Endothelial cell (in vitro differentiated cells): ENCODE results near the gene MYO16. TPM values are rescaled to one million over a fixed set of nuclear protein-coding genes. Genes with fewer than 3 reads are reported as not detected.
A peak's percentile ranks its signal among the peaks of the same experiment; 100 is the strongest.
"Not testable (repeated sequence)": the region's sequence is repeated elsewhere in the genome, so short reads cannot be mapped to it uniquely, and the experiment has no call there.

Experiments used
- DNase-seq: peaks from one replicate; pipeline ENCODE4 v3.0.0; 2021; ENCODE audit warnings: low spot score
- H3K27ac Mint-ChIP-seq: one replicate; pipeline ENCODE4 v1.8.0; 2021; ENCODE audit warnings: mixed read lengths, inconsistent platforms; ENCODE audit not compliant: unreplicated experiment
- H3K27me3 Mint-ChIP-seq: one replicate; pipeline ENCODE4 v1.8.0; 2021; ENCODE audit warnings: mild to moderate bottlenecking, moderate library complexity, mixed read lengths, inconsistent platforms; ENCODE audit not compliant: unreplicated experiment
- H3K36me3 Mint-ChIP-seq: one replicate; pipeline ENCODE4 v1.8.0; 2021; ENCODE audit warnings: mild to moderate bottlenecking, low read depth, mixed read lengths, inconsistent platforms; ENCODE audit not compliant: unreplicated experiment
- H3K4me1 Mint-ChIP-seq: one replicate; pipeline ENCODE4 v1.8.0; 2021; ENCODE audit warnings: mild to moderate bottlenecking, mixed read lengths, inconsistent platforms; ENCODE audit not compliant: unreplicated experiment
- H3K4me3 Mint-ChIP-seq: one replicate; pipeline ENCODE4 v1.8.0; 2021; ENCODE audit warnings: mild to moderate bottlenecking, mixed read lengths, inconsistent platforms; ENCODE audit not compliant: unreplicated experiment
- H3K9me3 Mint-ChIP-seq: one replicate; pipeline ENCODE4 v1.8.0; 2021; ENCODE audit warnings: mixed read lengths, inconsistent platforms; ENCODE audit not compliant: unreplicated experiment
- total RNA-seq: library from RNA; stranded (reverse); fragmentation: NEBNext Ultra II Directional; extraction: Animal tissue kit (Norgen Biotek cat#: 25700); gene quantifications from one replicate; pipeline ENCODE4 v1.2.1, GENCODE V29; 2021; ENCODE audit not compliant: unreplicated experiment
- TF ChIP-seq, protein P1 (sequence below): fragments of 200-600 bp; sonication (generic); IDR thresholded peaks from one replicate; pipeline ENCODE4 v1.5.0; 2021; ENCODE audit warnings: antibody characterized with exemption; ENCODE audit not compliant: unreplicated experiment

MYO16 gene
- total RNA-seq, 1 donor from 2014 or later: 1.4 TPM

DNA sequence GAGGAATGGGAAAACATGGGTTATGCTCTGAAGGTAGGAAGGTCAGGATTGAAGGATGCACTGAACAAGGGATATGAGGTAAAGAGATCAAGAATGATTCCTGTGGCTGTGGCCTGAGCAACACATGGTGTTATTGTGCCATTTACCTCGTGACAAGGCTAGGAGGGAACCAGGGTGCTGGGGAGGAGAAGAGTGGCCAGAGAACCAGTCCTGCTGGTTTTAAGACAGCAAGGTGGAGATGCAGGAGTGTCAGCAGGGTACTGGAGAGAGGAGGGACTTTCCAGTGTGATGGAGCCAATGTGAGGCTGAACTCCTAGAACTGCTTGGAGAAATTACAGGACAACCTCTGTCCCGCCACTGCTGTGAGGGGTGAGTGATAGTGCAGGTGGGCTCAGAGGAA is 282.4 kb downstream of the MYO16 start:
- peaks cover 2% of the 10 kb centered on the region for H3K4me1 Mint-ChIP-seq
- H3K27ac Mint-ChIP-seq: no peak overlapping the region
- DNase-seq: no peak
- TF ChIP-seq, protein P1, sequence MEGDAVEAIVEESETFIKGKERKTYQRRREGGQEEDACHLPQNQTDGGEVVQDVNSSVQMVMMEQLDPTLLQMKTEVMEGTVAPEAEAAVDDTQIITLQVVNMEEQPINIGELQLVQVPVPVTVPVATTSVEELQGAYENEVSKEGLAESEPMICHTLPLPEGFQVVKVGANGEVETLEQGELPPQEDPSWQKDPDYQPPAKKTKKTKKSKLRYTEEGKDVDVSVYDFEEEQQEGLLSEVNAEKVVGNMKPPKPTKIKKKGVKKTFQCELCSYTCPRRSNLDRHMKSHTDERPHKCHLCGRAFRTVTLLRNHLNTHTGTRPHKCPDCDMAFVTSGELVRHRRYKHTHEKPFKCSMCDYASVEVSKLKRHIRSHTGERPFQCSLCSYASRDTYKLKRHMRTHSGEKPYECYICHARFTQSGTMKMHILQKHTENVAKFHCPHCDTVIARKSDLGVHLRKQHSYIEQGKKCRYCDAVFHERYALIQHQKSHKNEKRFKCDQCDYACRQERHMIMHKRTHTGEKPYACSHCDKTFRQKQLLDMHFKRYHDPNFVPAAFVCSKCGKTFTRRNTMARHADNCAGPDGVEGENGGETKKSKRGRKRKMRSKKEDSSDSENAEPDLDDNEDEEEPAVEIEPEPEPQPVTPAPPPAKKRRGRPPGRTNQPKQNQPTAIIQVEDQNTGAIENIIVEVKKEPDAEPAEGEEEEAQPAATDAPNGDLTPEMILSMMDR: no peak
- no peak overlapping the region for H3K4me3 Mint-ChIP-seq
- no peaks in the 10 kb centered on the region for H3K36me3 Mint-ChIP-seq
- peaks cover 1% of the 10 kb centered on the region for H3K27me3 Mint-ChIP-seq
- H3K9me3 Mint-ChIP-seq: no peaks in the 10 kb centered on the region

DNA sequence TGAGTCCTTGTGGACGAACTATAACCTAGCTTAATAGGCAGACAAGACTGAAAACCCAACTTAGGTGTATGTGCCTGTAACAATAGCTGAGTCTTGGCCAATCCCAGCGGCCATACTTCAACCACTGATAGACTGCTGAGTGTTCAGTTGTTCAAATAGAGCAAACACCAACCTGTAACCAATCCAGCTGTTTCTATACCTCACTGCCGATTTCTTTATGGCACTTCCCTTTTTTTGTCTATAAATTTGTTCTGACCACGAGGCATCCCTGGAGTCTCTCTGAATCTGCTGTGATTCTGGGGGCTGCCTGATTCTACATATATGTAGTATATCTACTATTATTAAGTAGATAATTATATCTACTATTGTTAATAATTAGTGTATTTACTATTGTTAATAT is 284.3 kb downstream of the MYO16 start:
- not testable (repeated sequence) for H3K27ac Mint-ChIP-seq, H3K9me3 Mint-ChIP-seq, H3K4me3 Mint-ChIP-seq, H3K36me3 Mint-ChIP-seq, H3K27me3 Mint-ChIP-seq, DNase-seq, H3K4me1 Mint-ChIP-seq

DNA sequence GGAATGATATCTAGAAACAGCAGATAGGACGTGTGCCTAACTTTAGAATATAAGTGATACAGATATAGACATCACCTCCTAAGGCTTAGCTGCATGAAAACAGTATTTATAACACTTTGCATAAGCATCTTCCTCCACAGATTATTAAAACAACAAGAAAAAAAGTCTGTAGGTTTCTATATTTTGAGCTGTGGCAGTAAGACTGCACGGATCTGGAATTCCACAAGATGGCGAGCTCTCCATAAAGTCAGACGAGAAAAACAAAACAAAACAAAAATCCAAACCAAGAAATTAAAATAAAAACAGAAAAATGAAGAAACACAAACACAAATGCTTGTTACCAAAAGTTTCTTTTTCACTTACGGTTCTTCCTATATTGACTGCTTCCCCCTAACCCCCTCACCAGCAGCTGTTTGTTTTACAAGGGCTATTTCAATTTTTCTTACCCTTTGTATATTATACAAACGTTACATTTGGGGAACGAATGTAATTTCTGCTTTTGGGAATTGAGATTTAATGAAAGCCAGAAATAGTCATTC is 285.8 kb downstream of the MYO16 start:
- Mint-ChIP-seq H3K4me1 (peaks cover 2% of the 10 kb centered on the region), H3K27me3 (peaks cover 2% of the 10 kb centered on the region), H3K4me3 (no peak overlapping the region), H3K27ac (no peak overlapping the region), H3K9me3 (no peaks in the 10 kb centered on the region), H3K36me3 (no peaks in the 10 kb centered on the region)
- TF ChIP-seq, protein P1: peak; percentile 48
- no peak for DNase-seq

DNA sequence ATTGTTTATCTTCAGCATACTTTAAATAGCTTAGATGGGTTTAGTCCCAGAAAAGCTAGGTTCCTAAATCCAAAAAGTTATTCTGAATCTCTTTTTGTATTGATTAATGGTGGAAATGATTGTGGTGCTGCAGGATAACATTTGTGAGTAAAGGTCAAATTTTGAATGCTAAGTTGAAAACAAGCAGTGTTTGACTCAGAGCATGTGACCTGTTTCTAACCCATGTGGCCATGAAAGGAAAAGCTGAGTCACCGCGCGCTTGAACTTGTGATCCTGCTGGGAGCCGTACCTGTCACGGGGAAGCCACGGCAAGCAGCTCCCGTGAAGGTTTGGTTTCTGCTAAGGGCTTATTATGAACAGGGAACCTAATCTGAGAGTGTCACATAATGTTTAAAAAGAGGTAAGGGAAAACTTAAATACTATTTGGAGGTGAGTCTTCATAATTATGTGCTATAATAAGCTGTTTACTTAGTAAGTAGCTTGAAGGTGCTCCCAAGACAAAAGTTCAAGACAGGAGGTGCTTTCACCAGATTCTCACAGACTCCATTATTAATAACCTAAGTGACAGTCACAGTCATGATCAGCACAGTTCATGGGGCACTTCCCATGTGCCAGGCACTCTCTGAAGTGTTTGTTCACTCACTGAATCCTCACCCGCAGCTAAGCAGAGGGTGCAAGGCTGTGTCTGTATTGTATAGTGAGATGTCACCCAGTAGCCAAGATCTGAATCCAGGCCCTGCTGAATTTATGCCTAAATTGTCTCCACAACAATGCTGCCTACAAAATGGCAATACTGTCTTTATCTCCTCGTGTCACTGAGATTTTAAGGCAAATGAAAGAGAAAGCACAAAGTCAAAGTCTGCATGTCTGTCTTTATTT is 286.5 kb downstream of the MYO16 start:
- TF ChIP-seq, protein P1: no peak
- Mint-ChIP-seq H3K27ac (no peak overlapping the region), H3K36me3 (no peaks in the 10 kb centered on the region), H3K9me3 (no peaks in the 10 kb centered on the region), H3K4me3 (no peak overlapping the region), H3K27me3 (peaks cover 3% of the 10 kb centered on the region), H3K4me1 (peaks cover 2% of the 10 kb centered on the region)
- DNase-seq: no peak

DNA sequence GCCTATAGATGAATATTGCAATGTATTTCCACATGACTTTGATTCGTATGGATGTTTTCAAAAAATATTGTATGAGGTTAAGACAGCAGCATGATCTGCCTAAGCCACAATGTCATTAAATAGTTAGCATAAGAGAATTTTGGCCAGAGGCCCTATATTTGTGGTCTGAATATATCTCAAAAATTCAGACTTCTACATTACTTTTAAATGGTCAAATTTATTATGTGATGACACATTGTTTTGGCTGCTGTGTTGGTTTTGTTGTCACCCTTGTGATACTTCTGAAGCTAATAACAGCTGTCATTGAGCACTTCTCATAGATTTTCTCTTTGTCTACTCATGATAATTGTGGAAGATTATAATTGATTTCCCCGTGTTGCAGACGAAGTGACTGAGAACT is 288.2 kb downstream of the MYO16 start:
- Mint-ChIP-seq H3K4me1 (peaks cover 2% of the 10 kb centered on the region), H3K27me3 (peaks cover 1% of the 10 kb centered on the region), H3K27ac (no peak overlapping the region)

More for the DNA sequence above, 288.2 kb downstream of the MYO16 start:
- Mint-ChIP-seq H3K36me3 (no peaks in the 10 kb centered on the region), H3K9me3 (no peaks in the 10 kb centered on the region), H3K4me3 (no peak overlapping the region)
- TF ChIP-seq, protein P1: no peak
- DNase-seq: no peak
